IMR-90 (cell line): ENCODE results near the gene EHD4.

Source experiments
- BHLHE40 ChIP-seq: fragments of 150-350 bp; IDR thresholded peaks from 2 replicates; pipeline ENCODE4 v1.6.1; 2016; ENCODE audit warnings: mild to moderate bottlenecking, low read depth, low read length
- CEBPB ChIP-seq: IDR thresholded peaks from 2 replicates; pipeline ENCODE4 v1.6.1; 2012; ENCODE audit warnings: low read depth, low read length, improper control_type of control experiment
- CHD1 ChIP-seq: IDR thresholded peaks from 2 replicates; pipeline ENCODE4 v1.6.1; 2012; ENCODE audit warnings: low read depth, low read length, improper control_type of control experiment
- FOS ChIP-seq: fragments of 150-350 bp; IDR thresholded peaks from 2 replicates; pipeline ENCODE4 v1.6.1; 2016; ENCODE audit warnings: low read depth, low read length
- MAFK ChIP-seq: IDR thresholded peaks from 2 replicates; pipeline ENCODE4 v1.6.1; 2012; ENCODE audit warnings: low read depth, low read length, improper control_type of control experiment
- MXI1 ChIP-seq: IDR thresholded peaks from 2 replicates; pipeline ENCODE4 v1.6.1; 2012; ENCODE audit warnings: low read depth, mild to moderate bottlenecking, low read length, moderate library complexity, borderline replicate concordance
- POLR2A ChIP-seq: IDR thresholded peaks from 2 replicates; pipeline ENCODE4 v1.6.1; 2012; ENCODE audit warnings: mild to moderate bottlenecking, low read depth, low read length
- RAD21 ChIP-seq: IDR thresholded peaks from 2 replicates; pipeline ENCODE4 v1.6.1; 2012; ENCODE audit warnings: low read length, improper control_type of control experiment
- RCOR1 ChIP-seq: IDR thresholded peaks from 2 replicates; pipeline ENCODE4 v1.6.1; 2012; ENCODE audit warnings: mild to moderate bottlenecking, low read length, improper control_type of control experiment; ENCODE audit not compliant: insufficient replicate concordance
- RFX5 ChIP-seq: IDR thresholded peaks from 2 replicates; pipeline ENCODE4 v1.8.0; 2012; ENCODE audit warnings: low read depth, mild to moderate bottlenecking, low read length, moderate library complexity
- SMC3 ChIP-seq: fragments of 150-350 bp; IDR thresholded peaks from 2 replicates; pipeline ENCODE4 v1.6.1; 2016; ENCODE audit warnings: low read depth, mild to moderate bottlenecking, antibody characterized with exemption, low read length, moderate library complexity
- TF ChIP-seq, protein P1 (sequence below): conservative IDR thresholded peaks from 2 replicates; pipeline ENCODE4 v1.5.1; 2012; ENCODE audit warnings: mild to moderate bottlenecking, low read depth, low read length, improper control_type of control experiment
- TF ChIP-seq, protein P2 (sequence below): fragments of 150-350 bp; IDR thresholded peaks from 2 replicates; pipeline ENCODE4 v1.6.1; 2017; ENCODE audit warnings: mild to moderate bottlenecking, antibody characterized with exemption, low read length, low read depth
- TF ChIP-seq, protein P3 (sequence below): fragments of 150-350 bp; IDR thresholded peaks from 2 replicates; pipeline ENCODE4 v1.6.1; 2016; ENCODE audit warnings: low read depth, mild to moderate bottlenecking, low read length, moderate library complexity, borderline replicate concordance

DNA sequence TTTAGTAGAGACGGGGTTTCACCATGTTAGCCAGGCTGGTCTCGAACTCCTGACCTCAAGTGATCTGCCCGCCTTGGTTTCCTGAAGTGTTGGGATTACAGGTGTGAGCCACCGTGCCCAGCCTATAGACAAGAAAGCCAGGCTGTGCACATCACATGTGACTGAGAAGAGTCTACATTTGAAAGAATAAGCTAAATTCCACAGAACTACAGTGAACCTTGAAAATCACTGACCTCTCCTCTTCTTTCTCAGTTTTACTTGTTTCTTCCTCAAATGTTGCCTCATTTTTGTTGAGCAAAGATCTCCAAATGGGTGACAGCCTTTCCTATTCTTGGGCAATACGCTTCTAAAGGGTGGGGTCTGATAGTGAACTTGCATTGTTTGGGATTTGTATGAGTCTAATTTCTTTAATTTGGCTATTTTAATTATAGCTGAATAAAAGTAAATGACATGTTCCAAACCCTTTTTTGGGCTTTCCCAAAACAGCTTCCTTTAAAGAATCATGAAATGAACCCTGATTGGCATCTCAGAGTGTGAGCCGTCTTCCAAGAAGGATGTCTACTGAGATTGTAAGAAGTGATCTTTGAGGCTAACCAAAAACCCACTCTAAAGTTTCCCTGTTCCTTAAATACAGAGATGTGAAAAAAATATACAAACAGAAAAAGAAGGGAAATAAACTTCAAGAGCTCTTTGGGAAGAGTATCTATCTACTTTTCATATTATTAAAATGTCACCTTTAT is 56.9 kb downstream of the EHD4 start:
- TF ChIP-seq, protein P1, sequence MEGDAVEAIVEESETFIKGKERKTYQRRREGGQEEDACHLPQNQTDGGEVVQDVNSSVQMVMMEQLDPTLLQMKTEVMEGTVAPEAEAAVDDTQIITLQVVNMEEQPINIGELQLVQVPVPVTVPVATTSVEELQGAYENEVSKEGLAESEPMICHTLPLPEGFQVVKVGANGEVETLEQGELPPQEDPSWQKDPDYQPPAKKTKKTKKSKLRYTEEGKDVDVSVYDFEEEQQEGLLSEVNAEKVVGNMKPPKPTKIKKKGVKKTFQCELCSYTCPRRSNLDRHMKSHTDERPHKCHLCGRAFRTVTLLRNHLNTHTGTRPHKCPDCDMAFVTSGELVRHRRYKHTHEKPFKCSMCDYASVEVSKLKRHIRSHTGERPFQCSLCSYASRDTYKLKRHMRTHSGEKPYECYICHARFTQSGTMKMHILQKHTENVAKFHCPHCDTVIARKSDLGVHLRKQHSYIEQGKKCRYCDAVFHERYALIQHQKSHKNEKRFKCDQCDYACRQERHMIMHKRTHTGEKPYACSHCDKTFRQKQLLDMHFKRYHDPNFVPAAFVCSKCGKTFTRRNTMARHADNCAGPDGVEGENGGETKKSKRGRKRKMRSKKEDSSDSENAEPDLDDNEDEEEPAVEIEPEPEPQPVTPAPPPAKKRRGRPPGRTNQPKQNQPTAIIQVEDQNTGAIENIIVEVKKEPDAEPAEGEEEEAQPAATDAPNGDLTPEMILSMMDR: no peak
- no peak for TF ChIP-seq POLR2A
- TF ChIP-seq, protein P2, sequence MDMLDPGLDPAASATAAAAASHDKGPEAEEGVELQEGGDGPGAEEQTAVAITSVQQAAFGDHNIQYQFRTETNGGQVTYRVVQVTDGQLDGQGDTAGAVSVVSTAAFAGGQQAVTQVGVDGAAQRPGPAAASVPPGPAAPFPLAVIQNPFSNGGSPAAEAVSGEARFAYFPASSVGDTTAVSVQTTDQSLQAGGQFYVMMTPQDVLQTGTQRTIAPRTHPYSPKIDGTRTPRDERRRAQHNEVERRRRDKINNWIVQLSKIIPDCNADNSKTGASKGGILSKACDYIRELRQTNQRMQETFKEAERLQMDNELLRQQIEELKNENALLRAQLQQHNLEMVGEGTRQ: no peak
- TF ChIP-seq RCOR1: no peak
- no peak for TF ChIP-seq RFX5
- no peak for TF ChIP-seq MAFK
- TF ChIP-seq SMC3: no peak
- TF ChIP-seq, protein P3, sequence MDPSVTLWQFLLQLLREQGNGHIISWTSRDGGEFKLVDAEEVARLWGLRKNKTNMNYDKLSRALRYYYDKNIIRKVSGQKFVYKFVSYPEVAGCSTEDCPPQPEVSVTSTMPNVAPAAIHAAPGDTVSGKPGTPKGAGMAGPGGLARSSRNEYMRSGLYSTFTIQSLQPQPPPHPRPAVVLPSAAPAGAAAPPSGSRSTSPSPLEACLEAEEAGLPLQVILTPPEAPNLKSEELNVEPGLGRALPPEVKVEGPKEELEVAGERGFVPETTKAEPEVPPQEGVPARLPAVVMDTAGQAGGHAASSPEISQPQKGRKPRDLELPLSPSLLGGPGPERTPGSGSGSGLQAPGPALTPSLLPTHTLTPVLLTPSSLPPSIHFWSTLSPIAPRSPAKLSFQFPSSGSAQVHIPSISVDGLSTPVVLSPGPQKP: no peak
- no peak for TF ChIP-seq MXI1
- no peak for TF ChIP-seq RAD21
- no peak for TF ChIP-seq CEBPB
- no peak for TF ChIP-seq BHLHE40
- TF ChIP-seq FOS: no peak
- TF ChIP-seq CHD1: no peak
